NCI-H446 (cell line): ENCODE measurements around the gene CROCC.
A peak's percentile ranks its signal among the peaks of the same experiment; 100 is the strongest.

Experiments used
- DNase-seq, 2 experiments: peaks; one replicate each; lab custom pipeline; 2025; lab: John Stamatoyannopoulos, UW

CROCC gene

GRCh38 chr1:17011439-17012307 is 89.9 kb downstream of the CROCC start, which contains the start of gene ATP13A2:
Gene ATP13A2, minus strand, starts transcription at chr1:17011928. Its CDS starts 190 bp downstream, at chr1:17011738.
- peak; percentile 39 to 87 for DNase-seq

GRCh38 chr1:17012775-17013490 is 91.2 kb downstream of the CROCC start:
- DNase-seq, result peak; percentile 2 to 55

GRCh38 chr1:17013491-17014320 is 92.0 kb downstream of the CROCC start:
- peak in 1 of 2 experiments; percentile 55 for DNase-seq

- DNase-seq, result no peak
Measured at GRCh38 chr1:17014671-17015567, 93.2 kb downstream of the CROCC start.

- DNase-seq, result no peak
Measured at GRCh38 chr1:17016317-17016661, 94.6 kb downstream of the CROCC start.

- DNase-seq, result no peak
Measured at GRCh38 chr1:17017435-17017834, 95.7 kb downstream of the CROCC start.

GRCh38 chr1:17018849-17019248 is 97.1 kb downstream of the CROCC start:
- no peak for DNase-seq

- DNase-seq, result no peak
Measured at GRCh38 chr1:17020502-17020901, 98.8 kb downstream of the CROCC start.

GRCh38 chr1:17021896-17022295 is 100.2 kb downstream of the CROCC start:
- DNase-seq, result no peak
